ENCODE results near the gene CUL2. TPM values are rescaled to one million over a fixed set of nuclear protein-coding genes. Genes with fewer than 3 reads are reported as not detected.

CUL2 gene
- total and polyA plus RNA-seq, 2 experiments from 2014 or later, result 17.2 to 38.3 TPM

DNA sequence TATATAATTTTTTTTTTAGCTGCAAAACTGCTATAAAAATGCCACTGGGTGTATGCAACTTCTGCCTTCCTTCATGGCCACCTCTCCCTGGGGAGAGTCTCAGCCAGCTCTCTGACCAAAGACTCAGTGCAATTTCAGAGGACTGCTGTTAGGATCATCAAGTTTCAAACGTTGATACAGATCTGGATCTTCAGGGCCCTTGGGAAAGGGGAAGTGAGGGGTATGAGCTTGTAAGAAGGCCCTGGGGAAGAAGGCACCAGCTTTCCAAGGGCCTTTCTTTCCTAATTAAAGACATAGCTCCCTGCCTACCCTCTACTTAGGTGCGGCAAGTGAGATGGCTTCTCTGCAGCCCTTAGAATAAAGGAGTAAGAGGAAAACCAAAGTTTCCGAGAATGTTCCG is 130.4 kb downstream of the CUL2 start:
- H3K27me3 ChIP-seq (ENCODE audit: insufficient read depth), result no peaks in the 10 kb centered on the region
- no peak overlapping the region for H3K4me3 ChIP-seq
- no peak overlapping the region for H3K27ac Mint-ChIP-seq
- H3K9me3 Mint-ChIP-seq, result no peaks in the 10 kb centered on the region
- no peaks in the 10 kb centered on the region for H3K4me1 ChIP-seq (ENCODE audit: insufficient read depth)
- no peaks in the 10 kb centered on the region for H3K36me3 ChIP-seq (ENCODE audit: insufficient read depth)
- no peak for TF ChIP-seq CTCF (conservative IDR thresholded peaks at IDR 0.05; ENCODE audit: low read depth in 2 of 2)
- no peak for TF ChIP-seq JUNB (IDR thresholded peaks at IDR 0.05; ENCODE audit: unreplicated experiment)
- TF ChIP-seq, protein P1, sequence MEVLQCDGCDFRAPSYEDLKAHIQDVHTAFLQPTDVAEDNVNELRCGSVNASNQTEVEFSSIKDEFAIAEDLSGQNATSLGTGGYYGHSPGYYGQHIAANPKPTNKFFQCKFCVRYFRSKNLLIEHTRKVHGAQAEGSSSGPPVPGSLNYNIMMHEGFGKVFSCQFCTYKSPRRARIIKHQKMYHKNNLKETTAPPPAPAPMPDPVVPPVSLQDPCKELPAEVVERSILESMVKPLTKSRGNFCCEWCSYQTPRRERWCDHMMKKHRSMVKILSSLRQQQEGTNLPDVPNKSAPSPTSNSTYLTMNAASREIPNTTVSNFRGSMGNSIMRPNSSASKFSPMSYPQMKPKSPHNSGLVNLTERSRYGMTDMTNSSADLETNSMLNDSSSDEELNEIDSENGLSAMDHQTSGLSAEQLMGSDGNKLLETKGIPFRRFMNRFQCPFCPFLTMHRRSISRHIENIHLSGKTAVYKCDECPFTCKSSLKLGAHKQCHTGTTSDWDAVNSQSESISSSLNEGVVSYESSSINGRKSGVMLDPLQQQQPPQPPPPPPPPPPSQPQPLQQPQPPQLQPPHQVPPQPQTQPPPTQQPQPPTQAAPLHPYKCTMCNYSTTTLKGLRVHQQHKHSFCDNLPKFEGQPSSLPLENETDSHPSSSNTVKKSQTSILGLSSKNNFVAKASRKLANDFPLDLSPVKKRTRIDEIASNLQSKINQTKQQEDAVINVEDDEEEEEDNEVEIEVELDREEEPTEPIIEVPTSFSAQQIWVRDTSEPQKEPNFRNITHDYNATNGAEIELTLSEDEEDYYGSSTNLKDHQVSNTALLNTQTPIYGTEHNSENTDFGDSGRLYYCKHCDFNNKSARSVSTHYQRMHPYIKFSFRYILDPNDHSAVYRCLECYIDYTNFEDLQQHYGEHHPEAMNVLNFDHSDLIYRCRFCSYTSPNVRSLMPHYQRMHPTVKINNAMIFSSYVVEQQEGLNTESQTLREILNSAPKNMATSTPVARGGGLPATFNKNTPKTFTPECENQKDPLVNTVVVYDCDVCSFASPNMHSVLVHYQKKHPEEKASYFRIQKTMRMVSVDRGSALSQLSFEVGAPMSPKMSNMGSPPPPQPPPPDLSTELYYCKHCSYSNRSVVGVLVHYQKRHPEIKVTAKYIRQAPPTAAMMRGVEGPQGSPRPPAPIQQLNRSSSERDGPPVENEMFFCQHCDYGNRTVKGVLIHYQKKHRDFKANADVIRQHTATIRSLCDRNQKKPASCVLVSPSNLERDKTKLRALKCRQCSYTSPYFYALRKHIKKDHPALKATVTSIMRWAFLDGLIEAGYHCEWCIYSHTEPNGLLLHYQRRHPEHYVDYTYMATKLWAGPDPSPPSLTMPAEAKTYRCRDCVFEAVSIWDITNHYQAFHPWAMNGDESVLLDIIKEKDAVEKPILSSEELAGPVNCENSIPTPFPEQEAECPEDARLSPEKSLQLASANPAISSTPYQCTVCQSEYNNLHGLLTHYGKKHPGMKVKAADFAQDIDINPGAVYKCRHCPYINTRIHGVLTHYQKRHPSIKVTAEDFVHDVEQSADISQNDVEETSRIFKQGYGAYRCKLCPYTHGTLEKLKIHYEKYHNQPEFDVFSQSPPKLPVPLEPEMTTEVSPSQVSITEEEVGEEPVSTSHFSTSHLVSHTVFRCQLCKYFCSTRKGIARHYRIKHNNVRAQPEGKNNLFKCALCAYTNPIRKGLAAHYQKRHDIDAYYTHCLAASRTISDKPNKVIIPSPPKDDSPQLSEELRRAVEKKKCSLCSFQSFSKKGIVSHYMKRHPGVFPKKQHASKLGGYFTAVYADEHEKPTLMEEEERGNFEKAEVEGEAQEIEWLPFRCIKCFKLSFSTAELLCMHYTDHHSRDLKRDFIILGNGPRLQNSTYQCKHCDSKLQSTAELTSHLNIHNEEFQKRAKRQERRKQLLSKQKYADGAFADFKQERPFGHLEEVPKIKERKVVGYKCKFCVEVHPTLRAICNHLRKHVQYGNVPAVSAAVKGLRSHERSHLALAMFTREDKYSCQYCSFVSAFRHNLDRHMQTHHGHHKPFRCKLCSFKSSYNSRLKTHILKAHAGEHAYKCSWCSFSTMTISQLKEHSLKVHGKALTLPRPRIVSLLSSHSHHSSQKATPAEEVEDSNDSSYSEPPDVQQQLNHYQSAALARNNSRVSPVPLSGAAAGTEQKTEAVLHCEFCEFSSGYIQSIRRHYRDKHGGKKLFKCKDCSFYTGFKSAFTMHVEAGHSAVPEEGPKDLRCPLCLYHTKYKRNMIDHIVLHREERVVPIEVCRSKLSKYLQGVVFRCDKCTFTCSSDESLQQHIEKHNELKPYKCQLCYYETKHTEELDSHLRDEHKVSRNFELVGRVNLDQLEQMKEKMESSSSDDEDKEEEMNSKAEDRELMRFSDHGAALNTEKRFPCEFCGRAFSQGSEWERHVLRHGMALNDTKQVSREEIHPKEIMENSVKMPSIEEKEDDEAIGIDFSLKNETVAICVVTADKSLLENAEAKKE (CRISPR knock-in tag; IDR thresholded peaks at IDR 0.05), result no peak
- TF ChIP-seq REST (IDR thresholded peaks at IDR 0.05; ENCODE audit: unreplicated experiment), result no peak
- TF ChIP-seq STAT1 (IDR thresholded peaks at IDR 0.05; ENCODE audit: unreplicated experiment), result no peak
- TF ChIP-seq, protein P2, sequence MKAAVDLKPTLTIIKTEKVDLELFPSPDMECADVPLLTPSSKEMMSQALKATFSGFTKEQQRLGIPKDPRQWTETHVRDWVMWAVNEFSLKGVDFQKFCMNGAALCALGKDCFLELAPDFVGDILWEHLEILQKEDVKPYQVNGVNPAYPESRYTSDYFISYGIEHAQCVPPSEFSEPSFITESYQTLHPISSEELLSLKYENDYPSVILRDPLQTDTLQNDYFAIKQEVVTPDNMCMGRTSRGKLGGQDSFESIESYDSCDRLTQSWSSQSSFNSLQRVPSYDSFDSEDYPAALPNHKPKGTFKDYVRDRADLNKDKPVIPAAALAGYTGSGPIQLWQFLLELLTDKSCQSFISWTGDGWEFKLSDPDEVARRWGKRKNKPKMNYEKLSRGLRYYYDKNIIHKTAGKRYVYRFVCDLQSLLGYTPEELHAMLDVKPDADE (IDR thresholded peaks at IDR 0.05), result no peak
- no peak for TF ChIP-seq POLR2AphosphoS5 (IDR thresholded peaks at IDR 0.05; ENCODE audit: low read depth)
- TF ChIP-seq ZNF114 (CRISPR knock-in tag; IDR thresholded peaks at IDR 0.05), result no peak
- TF ChIP-seq CREB1 (CRISPR knock-in tag; IDR thresholded peaks at IDR 0.05; ENCODE audit: low read depth), result no peak
- no peaks in the 10 kb centered on the region for H3F3A ChIP-seq (replicated peaks; ENCODE audit: low read depth)
- no peaks in the 10 kb centered on the region for H4K20me1 ChIP-seq (replicated peaks; ENCODE audit: insufficient read depth)
- no peak for ATAC-seq
- H3K27ac ChIP-seq (ENCODE audit: low read depth), result no peak overlapping the region
- peak overlapping the region; percentile 52; the same call in 1 of the 2 replicates for H2AFZ ChIP-seq
- H3K4me1 Mint-ChIP-seq, result 0 out of 3 replicates have a peak, but pooled peaks cover 2% of the 10 kb centered on the region
- no peak for DNase-seq (ENCODE audit: low spot score)
- H3K4me2 ChIP-seq, result no peak overlapping the region
- H3K36me3 Mint-ChIP-seq (ENCODE audit: low read depth), result no peaks in the 10 kb centered on the region
- no peak overlapping the region for H3K4me3 Mint-ChIP-seq
- H3K27me3 Mint-ChIP-seq (ENCODE audit: insufficient read depth, low read depth, poor library complexity), result no peaks in the 10 kb centered on the region
- no peaks in the 10 kb centered on the region for H3K9me2 ChIP-seq (ENCODE audit: insufficient read depth)
- H3K79me2 ChIP-seq (replicated peaks; ENCODE audit: insufficient read depth), result no peaks in the 10 kb centered on the region

All from GM23338 (cell line).